PC-3 (cell line): ENCODE measurements around the gene SHANK2. TPM values are rescaled to one million over a fixed set of nuclear protein-coding genes. Genes with fewer than 3 reads are reported as not detected.

ENCODE experiments used
- ATAC-seq: fragments of 200-7000 bp; cut with Tn5 transposase; 2 replicates; pipeline ENCODE4 v1.9.1; 2020; ENCODE audit warnings: mild to moderate bottlenecking, moderate library complexity
- BruUV-seq: library from RNA; stranded (reverse); fragments of 400-500 nt; replicated peaks from 2 replicates; lab custom pipeline; 2021; lab: Mats Ljungman, UMichigan
- CTCF ChIA-PET: fragments of 300-600 bp; sonication (Branson Sonifier 250); formaldehyde crosslinking; loops from one replicate; lab custom pipeline; 2022; ENCODE audit warnings: antibody characterized with exemption; lab: Charles Lee
- POLR2A ChIA-PET: fragments of 300-600 bp; sonication (Branson Sonifier 250); formaldehyde crosslinking; loops from one replicate; lab custom pipeline; 2022; ENCODE audit warnings: antibody characterized with exemption; ENCODE audit not compliant: unreplicated experiment; lab: Charles Lee
- DNase-seq: peaks from one replicate; pipeline ENCODE4 v3.0.0-alpha.2; 2015
- H2AFZ ChIP-seq: fragments of 300-600 bp; sonication (generic); 2 replicates; pipeline ENCODE4 v1.6.0; 2016; ENCODE audit warnings: antibody characterized with exemption, low read length
- H3F3A ChIP-seq: fragments of 300-600 bp; sonication (generic); one replicate; pipeline ENCODE4 v1.6.0; 2017; ENCODE audit warnings: antibody characterized with exemption, low read length, control low read depth, mild to moderate bottlenecking; ENCODE audit not compliant: unreplicated experiment
- H3K27ac ChIP-seq: fragments of 300-600 bp; sonication (generic); 2 replicates; pipeline ENCODE4 v1.5.1; 2016; ENCODE audit warnings: mild to moderate bottlenecking, low read length
- H3K27me3 ChIP-seq: fragments of 300-600 bp; sonication (generic); 2 replicates; pipeline ENCODE4 v1.6.1; 2016; ENCODE audit warnings: low read length, mixed read lengths
- H3K36me3 ChIP-seq: fragments of 300-600 bp; sonication (generic); 2 replicates; pipeline ENCODE4 v1.6.1; 2016; ENCODE audit warnings: low read depth, mixed run types, low read length, mixed read lengths
- H3K4me1 ChIP-seq: fragments of 300-600 bp; sonication (generic); 2 replicates; pipeline ENCODE4 v1.5.1; 2016; ENCODE audit warnings: low read length; ENCODE audit not compliant: insufficient read depth
- H3K4me2 ChIP-seq: fragments of 300-600 bp; sonication (generic); 2 replicates; pipeline ENCODE4 v1.6.0; 2016; ENCODE audit warnings: low read length
- H3K4me3 ChIP-seq: fragments of 300-600 bp; sonication (generic); 2 replicates; pipeline ENCODE4 v1.5.1; 2016; ENCODE audit warnings: mild to moderate bottlenecking, low read length, mixed read lengths
- H3K79me2 ChIP-seq: fragments of 300-600 bp; sonication (generic); 2 replicates; pipeline ENCODE4 v1.6.1; 2017; ENCODE audit warnings: low read length, mixed read lengths
- H3K9ac ChIP-seq: fragments of 300-600 bp; sonication (generic); 2 replicates; pipeline ENCODE4 v1.6.0; 2016; ENCODE audit warnings: mild to moderate bottlenecking, low read length
- H3K9me2 ChIP-seq: fragments of 300-600 bp; sonication (generic); replicated peaks from 2 replicates; pipeline ENCODE4 v1.6.1; 2016; ENCODE audit warnings: mixed run types, low read length, mixed read lengths
- H3K9me3 ChIP-seq: fragments of 300-600 bp; sonication (generic); 2 replicates; pipeline ENCODE4 v1.6.1; 2016; ENCODE audit warnings: low read length, mixed read lengths
- H4K20me1 ChIP-seq: fragments of 300-600 bp; sonication (generic); 2 replicates; pipeline ENCODE4 v1.6.1; 2016; ENCODE audit warnings: low read length, mixed read lengths
- EZH2 ChIP-seq: fragments of 300-600 bp; sonication (generic); IDR thresholded peaks from one replicate; pipeline ENCODE4 v1.6.1; 2017; ENCODE audit warnings: antibody characterized with exemption, mild to moderate bottlenecking, low read length; ENCODE audit not compliant: unreplicated experiment
- EZH2phosphoT487 ChIP-seq: fragments of 300-600 bp; sonication (generic); IDR thresholded peaks from 2 replicates; pipeline ENCODE4 v1.6.1; 2018; ENCODE audit warnings: mild to moderate bottlenecking, antibody characterized with exemption, low read length, borderline replicate concordance
- intact Hi-C: fragments of 100-400 bp; cut with micrococcal nuclease; formaldehyde crosslinking; loops from 2 replicates; pipeline ENCODE4 v1.9.0; 2023
- total RNA-seq: library from RNA; depleted of rRNA; stranded (reverse); fragments of >200 nt; gene quantifications from 2 replicates; pipeline ENCODE4 v1.2.3, GENCODE V29; 2014
- TF ChIP-seq, protein P1 (sequence below): fragments of 300-600 bp; sonication (generic); conservative IDR thresholded peaks from 2 replicates; pipeline ENCODE4 v1.5.1; 2017; ENCODE audit warnings: antibody characterized with exemption, low read depth, mild to moderate bottlenecking, low read length

The SHANK2 gene
- total RNA-seq, 1 experiment from 2014 or later, result 45.0 TPM

DNA sequence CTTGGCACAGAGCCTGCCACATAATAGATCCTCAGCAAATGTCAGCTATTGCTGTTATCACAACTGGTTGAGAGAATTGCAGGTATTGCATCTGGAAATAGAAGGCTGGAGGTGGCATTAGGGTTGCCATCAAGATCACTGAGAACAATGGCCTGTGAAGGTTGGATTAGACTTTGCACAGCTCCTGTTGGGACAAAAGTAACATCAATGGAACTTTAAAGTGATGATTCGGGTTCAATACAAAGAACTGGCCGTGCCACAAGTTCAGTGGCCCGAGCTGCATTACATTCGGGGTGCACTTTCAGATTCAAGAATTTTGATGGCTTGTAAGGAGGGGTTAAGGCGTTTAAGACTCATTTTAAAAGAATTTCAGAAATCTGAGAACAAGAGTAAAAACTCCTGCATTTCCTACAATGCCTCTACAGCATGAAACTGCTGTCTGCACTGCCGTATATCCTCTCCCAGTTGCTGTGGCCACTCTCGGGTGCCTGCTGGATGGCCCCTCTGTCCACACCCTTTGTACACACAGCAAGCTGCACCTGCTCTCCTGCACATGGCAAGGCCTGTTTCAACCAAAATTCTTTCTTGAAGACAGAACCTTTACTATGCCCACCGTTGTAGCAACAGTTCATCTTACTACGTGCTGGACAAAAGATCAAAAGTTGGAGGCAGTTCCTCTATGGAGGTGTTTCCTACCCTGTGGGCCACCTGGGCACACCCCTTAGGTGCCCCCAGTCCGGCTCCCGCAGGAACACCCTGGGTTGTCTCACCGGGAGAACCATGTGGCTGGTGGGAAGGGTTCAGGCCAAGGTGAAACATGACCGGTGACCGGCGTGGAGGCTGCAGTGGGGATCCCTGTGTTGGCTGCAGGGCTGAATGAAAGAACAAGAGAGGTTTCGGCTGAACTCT lies 17.5 kb upstream of the SHANK2 start:
- TF ChIP-seq EZH2phosphoT487 (no peak), EZH2 (no peak)
- TF ChIP-seq, protein P1, sequence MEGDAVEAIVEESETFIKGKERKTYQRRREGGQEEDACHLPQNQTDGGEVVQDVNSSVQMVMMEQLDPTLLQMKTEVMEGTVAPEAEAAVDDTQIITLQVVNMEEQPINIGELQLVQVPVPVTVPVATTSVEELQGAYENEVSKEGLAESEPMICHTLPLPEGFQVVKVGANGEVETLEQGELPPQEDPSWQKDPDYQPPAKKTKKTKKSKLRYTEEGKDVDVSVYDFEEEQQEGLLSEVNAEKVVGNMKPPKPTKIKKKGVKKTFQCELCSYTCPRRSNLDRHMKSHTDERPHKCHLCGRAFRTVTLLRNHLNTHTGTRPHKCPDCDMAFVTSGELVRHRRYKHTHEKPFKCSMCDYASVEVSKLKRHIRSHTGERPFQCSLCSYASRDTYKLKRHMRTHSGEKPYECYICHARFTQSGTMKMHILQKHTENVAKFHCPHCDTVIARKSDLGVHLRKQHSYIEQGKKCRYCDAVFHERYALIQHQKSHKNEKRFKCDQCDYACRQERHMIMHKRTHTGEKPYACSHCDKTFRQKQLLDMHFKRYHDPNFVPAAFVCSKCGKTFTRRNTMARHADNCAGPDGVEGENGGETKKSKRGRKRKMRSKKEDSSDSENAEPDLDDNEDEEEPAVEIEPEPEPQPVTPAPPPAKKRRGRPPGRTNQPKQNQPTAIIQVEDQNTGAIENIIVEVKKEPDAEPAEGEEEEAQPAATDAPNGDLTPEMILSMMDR, result no peak
- POLR2A ChIA-PET, result no interaction called here
- Histone ChIP-seq H2AFZ (no peak overlapping the region), H3K4me1 (peaks cover 9% of the 10 kb centered on the region; the same call in 1 of the 2 replicates), H3K9ac (no peak overlapping the region), H3K27ac (no peak overlapping the region), H3K4me2 (no peak overlapping the region), H3K36me3 (0 out of 2 replicates have a peak, but pooled peaks cover 5% of the 10 kb centered on the region), H3K4me3 (no peak overlapping the region), H3K9me2 (no peaks in the 10 kb centered on the region), H3F3A (no peaks in the 10 kb centered on the region), H4K20me1 (no peaks in the 10 kb centered on the region), H3K9me3 (peaks cover 8% of the 10 kb centered on the region; the same call in 1 of the 2 replicates), H3K79me2 (no peaks in the 10 kb centered on the region), H3K27me3 (no peaks in the 10 kb centered on the region)
- intact Hi-C loops, result no loop called here
- ATAC-seq (peak; percentile 64), DNase-seq (no peak)
- CTCF ChIA-PET, result no interaction called here
- no TSS peak for BruUV-seq

DNA sequence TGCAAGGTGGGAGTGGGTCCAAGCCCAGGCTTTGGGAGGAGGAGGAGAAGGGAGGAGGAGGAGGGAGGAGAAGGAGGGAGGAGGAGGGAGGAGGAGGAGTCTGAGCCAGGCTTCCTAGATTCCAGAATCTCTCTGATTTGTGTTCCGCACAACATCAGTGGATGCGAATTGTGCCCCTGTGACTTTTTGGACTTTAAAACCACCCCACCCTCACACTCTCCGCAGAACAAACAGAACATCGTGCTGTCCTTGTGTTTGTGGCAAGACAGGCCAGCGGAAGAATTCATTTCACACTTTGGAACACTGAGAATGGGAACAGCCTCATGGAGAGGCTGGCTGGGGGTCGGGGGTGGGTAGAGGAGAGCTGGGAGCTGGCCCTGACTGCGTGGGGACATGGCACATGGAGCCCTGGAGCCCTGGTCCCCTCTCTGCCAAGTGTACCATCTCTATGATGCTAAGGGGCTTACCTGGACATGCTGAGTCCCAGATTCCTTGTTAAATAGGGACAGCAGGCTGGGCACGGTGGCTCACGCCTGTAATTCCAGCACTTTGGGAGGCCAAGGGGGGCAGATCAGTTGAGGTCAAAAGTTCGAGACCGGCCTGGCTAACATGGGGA lies 16.4 kb upstream of the SHANK2 start:
- H3K27ac ChIP-seq, result no peak overlapping the region
- ChIA-PET CTCF (no interaction called here), POLR2A (no interaction called here)
- H3K27me3 ChIP-seq, result no peaks in the 10 kb centered on the region
- TF ChIP-seq EZH2 (no peak), EZH2phosphoT487 (no peak)
- TF ChIP-seq, protein P1, result no peak
- H3F3A ChIP-seq, result no peaks in the 10 kb centered on the region
- ATAC-seq, result no peak
- BruUV-seq, result no TSS peak
- 0 out of 2 replicates have a peak, but pooled peaks cover 5% of the 10 kb centered on the region for H3K36me3 ChIP-seq
- H4K20me1 ChIP-seq, result no peaks in the 10 kb centered on the region
- no peak overlapping the region for H3K4me3 ChIP-seq
- H2AFZ ChIP-seq, result no peak overlapping the region
- H3K4me1 ChIP-seq, result peaks cover 9% of the 10 kb centered on the region; the same call in 1 of the 2 replicates
- no peak overlapping the region for H3K9ac ChIP-seq
- DNase-seq, result no peak
- peaks cover 7% of the 10 kb centered on the region; the same call in 1 of the 2 replicates for H3K9me3 ChIP-seq
- no peaks in the 10 kb centered on the region for H3K79me2 ChIP-seq
- H3K4me2 ChIP-seq, result no peak overlapping the region
- intact Hi-C loops, result no loop called here
- no peaks in the 10 kb centered on the region for H3K9me2 ChIP-seq
